GM13977 (cell line): ENCODE data around the gene LRRC45.
"Not testable (repeated sequence)": the region's sequence is repeated elsewhere in the genome, so short reads cannot be mapped to it uniquely, and the experiment has no call there.

Experiments used
- DNase-seq: peaks from one replicate; pipeline ENCODE4 v3.0.0; 2012; ENCODE audit warnings: low spot score
- CTCF ChIP-seq: IDR thresholded peaks from 2 replicates; pipeline ENCODE4 v1.5.1; 2012; ENCODE audit warnings: mild to moderate bottlenecking, control low read depth; ENCODE audit not compliant: insufficient read depth; ENCODE audit errors: extremely low read depth, missing control alignments
- in situ Hi-C: fragments of 300-500 bp; cut with MboI; formaldehyde crosslinking; loops from one replicate; pipeline ENCODE4 v1.12.0; 2022; ENCODE audit warnings: low sequenced_read_pairs, low pct_unique_long_range_greater_than_20kb, mixed read lengths, inconsistent platforms; ENCODE audit not compliant: unreplicated experiment

Gene LRRC45

DNA sequence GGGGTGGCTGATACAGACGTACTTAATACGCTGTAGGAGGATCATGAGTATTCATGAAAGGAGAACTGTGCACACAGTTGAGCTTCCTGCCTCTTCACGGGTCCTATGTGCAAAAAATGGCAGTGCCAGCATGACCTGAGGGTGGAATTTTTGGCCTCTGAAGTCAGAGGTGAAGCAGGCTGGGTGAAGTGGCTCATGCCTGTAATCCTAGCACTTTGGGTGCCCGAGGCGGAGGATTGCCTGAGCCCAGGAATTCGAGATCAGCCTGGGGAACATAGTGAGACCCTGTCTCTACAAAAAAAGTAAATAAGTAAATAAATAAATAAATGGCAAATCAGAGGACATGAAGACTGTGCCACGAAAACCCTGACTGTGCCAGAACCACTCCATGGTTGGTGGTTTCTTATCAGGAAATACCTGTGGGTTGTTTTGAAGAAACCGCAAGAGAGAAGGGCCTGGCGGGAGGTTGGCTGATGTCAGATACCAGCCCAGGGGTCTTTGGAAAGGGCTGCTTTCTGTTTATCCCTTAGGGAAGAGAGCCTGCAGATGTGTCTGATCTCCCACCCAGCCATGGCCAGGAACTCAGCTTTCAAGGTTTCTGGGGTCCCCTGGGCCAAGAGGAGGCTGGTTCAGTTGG, 42.3 kb upstream of the LRRC45 start:
- in situ Hi-C loops: no loop called here
- no peak for DNase-seq
- TF ChIP-seq CTCF: no peak

- in situ Hi-C loops: not testable (repeated sequence)
Measured at GRCh38 chr17:81981511-81981910, 41.6 kb upstream of the LRRC45 start.

DNA sequence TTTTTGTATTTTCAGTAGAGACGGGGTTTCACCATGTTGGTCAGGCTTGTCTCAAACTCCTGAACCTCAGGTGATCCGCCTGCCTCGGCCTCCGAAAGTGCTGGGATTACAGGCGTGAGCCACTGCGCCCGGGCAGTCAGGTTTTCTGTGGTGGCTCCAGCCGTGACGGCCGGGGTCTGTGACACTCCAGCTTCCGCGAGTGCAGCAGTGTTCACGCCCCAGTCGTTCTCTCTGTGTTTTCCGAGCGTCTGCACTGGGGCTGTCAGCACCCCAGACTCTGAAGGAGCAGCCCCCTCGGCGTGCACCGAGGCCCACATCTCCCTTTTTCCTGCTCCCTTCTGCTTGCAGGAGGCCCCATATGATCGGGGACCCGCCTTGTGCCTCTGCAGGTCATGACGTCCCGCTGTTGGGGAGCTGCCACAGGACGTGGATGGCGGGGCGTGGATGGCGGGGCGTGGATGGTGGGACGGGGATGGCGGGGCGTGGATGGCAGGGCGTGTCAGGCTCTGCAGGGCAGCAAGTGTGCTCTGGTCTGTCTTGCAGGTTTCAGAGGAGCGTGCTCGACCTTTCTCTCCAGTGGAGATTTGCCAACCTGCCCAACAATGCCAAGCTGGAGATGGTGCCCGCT, 40.0 kb upstream of the LRRC45 start:
- no peak for TF ChIP-seq CTCF
- in situ Hi-C loops: no loop called here
- DNase-seq: no peak

More at GRCh38 chr17:81981511-81981910, 41.6 kb upstream of the LRRC45 start:
- DNase-seq: not testable (repeated sequence)

GRCh38 chr17:81983639-81984373, 39.3 kb upstream of the LRRC45 start:
- in situ Hi-C loops: no loop called here
- DNase-seq: no peak
- TF ChIP-seq CTCF: no peak

DNA sequence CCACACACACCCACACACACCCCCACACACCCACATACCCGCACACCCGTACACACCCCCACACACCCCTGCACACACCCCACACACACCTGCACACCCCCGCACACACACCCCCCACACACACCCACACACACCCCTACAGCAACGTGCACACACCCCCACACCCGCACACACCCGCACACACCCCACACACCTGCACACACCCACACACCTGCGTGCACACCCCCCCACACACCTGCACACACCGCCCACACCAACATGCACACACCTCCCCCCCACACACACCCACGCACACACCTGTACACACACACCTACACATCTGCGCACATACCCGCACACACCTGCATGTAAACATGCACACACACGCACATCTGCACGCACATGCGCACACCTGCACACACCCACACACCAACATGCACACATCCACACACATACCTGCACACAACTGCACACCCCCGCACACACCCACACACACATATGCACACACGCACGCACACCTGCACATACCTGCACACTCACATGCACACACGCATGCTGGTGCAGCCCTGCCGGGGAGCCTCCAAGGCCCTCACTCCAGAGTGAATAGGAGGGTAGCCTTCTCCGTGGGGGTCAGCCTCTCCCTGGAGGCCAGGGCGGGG, 38.2 kb upstream of the LRRC45 start:
- DNase-seq: no peak
- in situ Hi-C loops: no loop called here
- no peak for TF ChIP-seq CTCF

DNA sequence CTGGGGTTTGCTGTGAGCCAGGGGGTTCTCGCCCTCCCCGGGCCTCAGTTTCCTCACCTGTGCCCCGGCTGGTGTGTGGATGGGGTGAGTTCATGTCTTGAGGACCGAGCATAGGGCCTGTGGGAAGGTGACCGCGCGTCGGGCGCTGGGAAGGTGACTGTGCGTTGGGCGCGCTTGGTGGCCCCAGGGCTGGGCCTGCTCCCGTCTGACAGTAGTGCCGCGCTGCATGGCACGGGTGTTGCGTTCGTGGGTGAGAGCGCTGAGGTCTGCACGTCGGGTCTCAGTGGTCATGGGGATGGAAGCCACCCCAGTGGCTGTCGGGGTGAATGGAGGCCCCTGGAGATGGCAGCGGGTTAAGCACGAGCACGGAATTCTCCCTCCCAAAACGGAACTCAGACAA, 36.5 kb upstream of the LRRC45 start:
- in situ Hi-C loops: no loop called here
- DNase-seq: no peak
- no peak for TF ChIP-seq CTCF
